22Rv1 (cell line): ENCODE measurements around the gene APBB2.

Experiments
- CTCF ChIP-seq: fragments of 450-650 bp; IDR thresholded peaks from 2 replicates; pipeline ENCODE4 v1.5.1; 2017; ENCODE audit warnings: mild to moderate bottlenecking
- ZFX ChIP-seq: fragments of 450-650 bp; IDR thresholded peaks from 2 replicates; pipeline ENCODE4 v1.6.1; 2017; ENCODE audit warnings: antibody characterized with exemption, borderline replicate concordance

GRCh38 chr4:41106081-41106480 is 108.3 kb downstream of the APBB2 start:
- TF ChIP-seq CTCF (no peak), ZFX (no peak)
